Activated T-cell treated with anti-CD3 and anti-CD28 coated beads for 24 hours (primary cell): ENCODE data around the gene SND1.

Experiments
- DNase-seq: peaks from one replicate; pipeline ENCODE4 v3.0.0-alpha.2; 2020; ENCODE audit warnings: low read depth

The SND1 gene

DNA sequence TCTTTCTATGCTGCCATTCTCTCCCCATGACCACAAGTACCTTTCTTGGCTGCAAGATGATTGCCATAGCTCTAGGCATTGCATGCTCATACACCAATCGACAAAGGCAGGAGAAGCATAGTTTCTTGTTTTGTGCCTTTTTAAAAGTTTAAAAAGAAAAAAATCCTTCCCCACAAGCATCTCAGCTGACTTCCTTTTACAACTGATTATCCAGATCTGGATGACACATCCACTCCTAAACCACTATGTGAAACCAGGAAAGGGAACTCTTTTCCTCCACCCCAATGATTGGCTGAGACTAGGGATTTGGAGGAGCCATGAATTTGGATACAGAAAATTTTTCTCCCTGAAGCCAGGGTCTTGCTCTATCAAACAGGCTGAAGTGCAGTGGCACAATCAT lies 393.8 kb downstream of the SND1 start:
- no peak for DNase-seq

GRCh38 chr7:128052404-128052803 lies 400.4 kb downstream of the SND1 start:
- no peak for DNase-seq

DNA sequence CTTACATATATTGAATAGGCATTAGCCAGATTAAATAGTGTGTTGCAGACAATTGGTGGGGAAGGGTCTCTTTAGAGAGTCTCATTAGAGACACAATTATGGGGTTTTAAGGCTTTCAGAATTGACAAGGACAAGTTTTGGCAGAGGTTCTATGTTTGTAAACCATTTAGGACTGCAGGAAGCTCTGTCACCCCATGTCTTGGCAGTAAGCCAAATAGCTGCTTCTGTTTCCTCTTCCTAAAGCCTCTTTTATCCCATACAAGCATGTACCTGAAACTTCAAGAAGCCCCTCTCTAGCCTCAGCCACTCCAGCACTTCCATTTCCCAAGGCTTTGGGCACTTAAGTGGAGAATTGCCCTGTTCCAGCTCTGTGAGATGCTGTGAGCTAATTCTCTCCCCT lies 401.0 kb downstream of the SND1 start:
- DNase-seq, result no peak

- DNase-seq, result no peak
Observed at GRCh38 chr7:128053991-128054390, 402.0 kb downstream of the SND1 start.

DNA sequence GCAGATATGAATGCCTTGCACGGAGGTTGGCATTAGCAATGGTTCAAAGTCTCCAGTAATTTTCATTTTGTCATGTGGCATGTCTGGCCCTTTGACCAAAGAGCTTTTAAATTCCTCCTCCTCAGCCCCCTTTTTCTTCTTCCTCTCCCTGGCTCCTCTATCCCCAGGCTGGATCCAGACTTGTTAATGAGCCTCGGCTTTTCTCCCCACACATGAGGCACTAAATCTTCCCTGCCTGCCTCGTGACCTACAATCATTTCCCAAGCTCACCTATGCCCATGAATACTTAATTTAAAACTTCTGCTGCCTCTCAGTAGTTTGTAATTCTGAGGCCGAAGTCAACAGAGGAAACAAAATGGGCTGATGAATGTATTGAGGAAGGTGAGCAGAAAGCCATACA lies 402.5 kb downstream of the SND1 start:
- DNase-seq, result no peak

- no peak for DNase-seq
Observed at GRCh38 chr7:128055637-128056036, 403.6 kb downstream of the SND1 start.

- DNase-seq, result no peak
Observed at GRCh38 chr7:128056901-128057300, 404.9 kb downstream of the SND1 start.

GRCh38 chr7:128057909-128058308 lies 405.9 kb downstream of the SND1 start:
- DNase-seq, result no peak

DNA sequence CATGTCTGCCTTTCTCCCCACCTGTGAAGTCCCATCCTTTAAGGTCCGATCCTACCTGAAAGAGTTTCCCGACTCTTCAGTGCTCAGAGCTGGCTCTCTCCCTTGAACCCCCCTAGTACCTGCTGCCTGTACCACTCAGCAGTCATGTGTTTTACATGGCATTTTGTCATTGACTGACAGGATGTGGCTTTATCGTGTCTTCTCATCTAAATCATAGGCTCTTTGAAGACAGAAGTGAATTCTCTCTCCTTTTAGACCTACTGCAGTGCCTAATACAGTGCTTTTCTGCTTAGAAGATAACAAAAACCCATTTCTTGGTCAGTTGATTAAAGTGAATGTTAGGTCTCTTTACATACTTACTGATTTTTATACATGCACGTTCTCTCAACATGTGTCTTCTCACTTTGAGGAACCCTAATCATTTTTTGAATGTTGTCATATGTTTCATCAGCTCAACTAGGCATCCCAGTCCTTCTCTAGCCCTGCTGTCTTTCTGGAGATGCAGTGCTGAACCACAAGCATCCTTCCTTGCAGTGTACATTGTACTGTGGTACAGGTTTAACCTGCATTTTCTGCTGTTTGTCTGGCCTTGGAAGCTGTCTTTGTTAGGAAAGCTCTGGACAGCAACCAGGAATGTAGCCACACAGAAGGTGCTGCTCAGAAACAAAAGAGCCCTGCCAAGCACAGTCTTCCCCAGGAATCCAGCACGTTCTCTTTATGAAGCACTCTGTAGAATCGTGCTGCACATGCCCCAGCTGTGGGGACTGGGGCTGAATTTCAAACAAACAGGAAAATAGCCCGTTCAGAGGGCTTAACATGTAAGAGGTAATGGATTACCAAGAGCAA lies 407.4 kb downstream of the SND1 start:
- DNase-seq, result no peak

GRCh38 chr7:128060018-128060417 lies 408.0 kb downstream of the SND1 start:
- no peak for DNase-seq

- DNase-seq, result no peak
Observed at GRCh38 chr7:128063088-128063487, 411.1 kb downstream of the SND1 start.

DNA sequence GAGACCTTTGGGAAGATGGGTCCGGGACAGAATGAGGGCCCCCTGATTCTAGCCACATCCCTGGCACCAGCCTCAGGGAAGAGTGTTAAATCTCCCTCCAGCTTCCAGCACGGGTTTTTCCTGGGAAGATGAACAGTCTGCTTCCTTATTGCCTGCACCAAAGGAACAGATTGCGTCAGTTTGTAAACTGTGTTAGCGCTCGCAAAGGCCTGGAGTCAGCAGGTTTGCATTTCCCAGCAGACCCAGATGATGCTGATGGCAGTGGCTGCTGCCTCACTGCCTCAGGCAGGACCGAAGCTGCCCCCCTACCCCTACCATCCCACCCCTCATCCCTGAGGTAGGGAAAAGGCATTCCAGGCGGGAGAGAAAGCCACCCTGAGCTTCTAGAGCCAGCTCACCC lies 413.9 kb downstream of the SND1 start:
- no peak for DNase-seq

DNA sequence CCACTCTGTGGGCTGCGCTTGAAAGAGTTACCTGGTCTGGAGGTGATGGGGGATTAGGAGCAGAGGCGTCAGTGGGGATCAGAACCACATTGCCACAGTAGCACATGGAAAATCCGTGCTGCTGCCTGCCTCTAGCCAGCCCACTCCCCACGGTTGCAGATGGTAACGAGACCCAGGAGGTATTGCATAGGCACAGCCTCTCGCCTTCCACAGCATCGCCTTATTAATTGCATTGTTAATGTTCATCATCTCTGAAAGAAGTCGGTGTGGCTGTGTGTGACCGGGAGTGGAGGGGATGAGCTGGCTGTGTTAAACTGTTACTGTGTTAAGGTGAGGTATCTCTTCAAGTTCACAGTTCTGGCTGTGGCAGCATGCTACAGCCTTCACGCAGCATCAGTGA lies 414.4 kb downstream of the SND1 start:
- no peak for DNase-seq

DNA sequence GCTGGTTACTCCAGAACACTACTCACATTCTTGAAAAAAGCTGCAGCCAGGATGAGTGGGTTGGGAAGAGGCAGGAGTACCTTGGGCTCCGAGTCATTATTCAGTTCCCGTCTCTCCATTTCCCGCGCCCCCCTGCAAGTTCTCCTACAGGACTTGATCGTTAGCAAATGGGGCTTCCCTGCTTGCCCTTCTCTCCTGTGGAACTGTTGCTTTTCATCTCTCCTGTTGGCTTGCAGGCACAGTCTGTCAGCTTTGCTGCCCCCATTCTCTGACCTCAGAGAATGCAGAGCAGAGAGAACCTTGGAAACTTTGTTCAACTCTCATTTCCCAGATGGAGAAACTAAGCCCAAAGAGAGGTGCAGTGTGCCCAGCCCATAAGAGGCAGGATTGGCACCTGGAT lies 414.9 kb downstream of the SND1 start:
- DNase-seq, result no peak

DNA sequence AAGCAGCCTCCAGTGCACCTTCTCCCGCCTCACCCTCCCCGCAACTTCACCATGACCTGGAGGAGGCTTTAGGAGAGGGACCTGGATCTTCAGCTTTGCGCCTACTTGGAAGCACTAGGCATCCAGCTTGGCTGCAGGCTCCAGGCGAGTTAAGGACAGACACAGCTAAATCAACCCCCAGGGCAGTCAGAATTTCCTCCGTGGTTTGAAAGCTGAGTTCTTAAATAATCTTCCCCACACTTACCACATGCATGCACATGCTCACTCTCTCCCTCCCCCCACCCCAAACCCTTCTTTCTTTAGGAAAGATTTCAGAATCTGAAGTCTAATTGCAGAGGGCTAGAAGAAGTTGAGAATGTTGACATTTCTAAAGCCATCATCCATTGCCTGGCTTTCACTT lies 416.0 kb downstream of the SND1 start:
- DNase-seq, result no peak

GRCh38 chr7:128068785-128069184 lies 416.8 kb downstream of the SND1 start:
- no peak for DNase-seq

GRCh38 chr7:128069373-128070364 lies 417.7 kb downstream of the SND1 start:
- DNase-seq, result no peak

DNA sequence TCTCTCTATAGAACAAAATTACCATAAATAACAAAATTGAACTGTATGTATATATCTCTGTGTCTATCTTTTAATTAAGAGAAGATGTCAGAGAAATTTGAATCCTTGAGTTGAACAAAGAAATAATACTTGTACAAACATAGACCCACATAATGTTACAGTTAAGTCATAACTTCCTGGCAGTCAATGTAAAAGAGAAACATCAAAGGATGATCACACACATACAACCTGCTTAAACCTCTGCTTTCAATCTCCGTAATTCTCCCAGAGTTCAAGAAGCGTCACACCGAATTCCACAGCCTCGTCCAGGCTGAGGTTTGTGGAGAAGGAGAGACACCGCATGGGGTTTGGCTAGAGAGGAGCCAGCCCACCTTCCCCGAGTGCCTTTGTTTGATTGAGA lies 419.4 kb downstream of the SND1 start:
- DNase-seq, result no peak

DNA sequence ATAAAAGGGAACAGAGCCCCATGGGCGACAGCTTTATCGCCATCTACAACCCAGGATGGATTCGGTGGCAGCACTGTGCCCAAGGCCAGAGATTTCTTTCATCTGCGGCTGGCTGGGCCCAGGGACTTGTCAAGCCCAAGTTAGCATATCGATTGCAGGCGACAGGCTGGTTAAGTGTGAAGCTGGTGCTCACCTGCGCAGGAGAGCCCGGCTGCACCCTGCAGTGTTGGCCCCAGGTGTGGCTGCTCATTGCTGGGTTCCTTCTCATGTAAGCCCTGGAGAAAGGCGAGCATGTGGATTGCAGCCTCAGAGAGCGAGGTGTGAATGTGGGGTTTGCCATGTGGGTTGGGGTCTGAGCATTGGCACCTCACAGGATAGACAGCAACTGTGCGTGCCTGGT lies 419.8 kb downstream of the SND1 start:
- no peak for DNase-seq

GRCh38 chr7:128073671-128074310 lies 421.8 kb downstream of the SND1 start:
- no peak for DNase-seq

DNA sequence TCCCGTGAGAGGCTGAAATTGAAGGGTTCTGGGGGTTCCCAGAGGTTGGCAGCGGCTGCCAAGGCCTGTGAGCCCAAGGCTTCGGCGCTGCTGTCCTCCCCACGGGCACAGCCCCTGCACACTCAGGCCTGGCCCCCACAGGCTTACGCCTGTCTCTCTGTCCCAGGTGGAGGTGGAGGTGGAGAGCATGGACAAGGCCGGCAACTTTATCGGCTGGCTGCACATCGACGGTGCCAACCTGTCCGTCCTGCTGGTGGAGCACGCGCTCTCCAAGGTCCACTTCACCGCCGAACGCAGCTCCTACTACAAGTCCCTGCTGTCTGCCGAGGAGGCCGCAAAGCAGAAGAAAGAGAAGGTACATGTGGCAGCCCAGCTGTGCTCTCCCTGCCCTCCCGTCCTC lies 422.3 kb downstream of the SND1 start:
- no peak for DNase-seq

DNA sequence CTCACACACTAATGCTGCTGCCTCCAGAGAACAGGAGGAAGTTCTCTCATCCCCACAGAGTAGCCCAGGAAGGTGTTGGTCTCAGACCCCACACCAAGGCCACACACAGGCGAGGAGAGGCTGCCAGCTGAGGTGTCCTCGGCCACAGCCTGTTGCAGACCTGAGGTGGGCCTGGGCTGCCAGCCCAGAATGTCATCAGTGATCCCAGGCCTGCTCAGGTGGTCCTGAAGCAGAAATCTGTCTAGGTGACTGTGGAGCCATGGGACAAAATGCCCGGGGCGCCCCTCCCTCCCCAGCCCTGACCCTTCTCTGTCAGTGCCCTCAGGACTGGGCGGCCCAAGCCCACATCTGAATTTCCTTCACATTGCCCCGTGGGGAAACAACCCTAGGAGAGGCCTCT lies 422.7 kb downstream of the SND1 start:
- DNase-seq, result no peak
